ENCODE results near the gene RFXAP.
"Not testable (repeated sequence)": the region's sequence is repeated elsewhere in the genome, so short reads cannot be mapped to it uniquely, and the experiment has no call there.

Gene RFXAP, protein sequence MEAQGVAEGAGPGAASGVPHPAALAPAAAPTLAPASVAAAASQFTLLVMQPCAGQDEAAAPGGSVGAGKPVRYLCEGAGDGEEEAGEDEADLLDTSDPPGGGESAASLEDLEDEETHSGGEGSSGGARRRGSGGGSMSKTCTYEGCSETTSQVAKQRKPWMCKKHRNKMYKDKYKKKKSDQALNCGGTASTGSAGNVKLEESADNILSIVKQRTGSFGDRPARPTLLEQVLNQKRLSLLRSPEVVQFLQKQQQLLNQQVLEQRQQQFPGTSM

DNA sequence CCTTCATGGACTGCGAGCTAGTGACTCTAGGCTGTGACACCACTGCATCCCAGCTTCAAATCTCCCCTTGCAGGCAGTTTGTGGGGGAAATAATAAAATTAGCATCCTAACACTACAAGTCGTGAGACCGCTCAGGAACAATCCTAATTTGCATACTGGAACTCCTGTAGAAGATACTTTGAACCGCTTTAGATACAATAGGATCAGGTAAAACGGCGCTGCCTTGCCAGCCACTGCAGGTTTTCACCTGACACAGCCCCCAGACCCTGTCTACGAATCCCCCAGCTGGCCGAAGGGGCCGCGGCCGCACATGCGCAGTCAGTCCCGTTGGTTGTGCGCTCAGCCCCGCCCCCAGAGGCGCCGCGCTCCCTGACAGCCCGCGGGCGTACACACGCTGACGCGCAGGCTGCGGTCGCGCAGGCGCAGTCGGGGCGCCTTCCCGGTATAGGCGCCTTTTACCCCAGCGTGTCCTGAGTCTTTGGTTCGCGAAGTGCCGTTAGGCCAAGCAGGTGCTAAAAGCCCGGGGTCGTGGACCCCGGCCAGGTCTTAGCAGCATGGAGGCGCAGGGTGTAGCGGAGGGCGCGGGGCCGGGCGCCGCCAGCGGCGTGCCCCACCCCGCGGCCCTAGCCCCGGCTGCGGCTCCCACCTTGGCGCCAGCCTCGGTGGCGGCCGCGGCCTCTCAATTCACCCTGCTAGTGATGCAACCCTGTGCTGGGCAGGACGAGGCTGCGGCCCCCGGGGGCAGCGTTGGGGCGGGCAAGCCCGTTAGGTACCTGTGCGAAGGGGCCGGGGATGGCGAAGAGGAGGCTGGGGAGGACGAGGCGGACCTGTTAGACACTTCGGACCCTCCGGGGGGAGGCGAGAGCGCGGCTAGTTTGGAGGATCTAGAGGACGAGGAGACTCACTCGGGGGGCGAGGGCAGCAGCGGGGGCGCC is at the start of gene RFXAP:
TSS of gene RFXAP (plus strand) at position 419 of the 935 bp plus-strand sequence. CDS start at position 555, 136 bp downstream.
- peak; percentile 88 to 95 for DNase-seq (ENCODE audit: low spot score in 2 of 2)
- peak; percentile 90 for ATAC-seq
- H3K4me1 Mint-ChIP-seq, result peaks cover 37% of the 10 kb centered on the region
- peak within 1 kb of the TSS; percentile 96 for H3K27ac Mint-ChIP-seq
- H3K4me3 Mint-ChIP-seq, result peak within 1 kb of the TSS; percentile 89
- H3K9me3 Mint-ChIP-seq, result no peaks in the 10 kb centered on the region
- H3K36me3 Mint-ChIP-seq, result peaks cover 34% of the 10 kb centered on the region

DNA sequence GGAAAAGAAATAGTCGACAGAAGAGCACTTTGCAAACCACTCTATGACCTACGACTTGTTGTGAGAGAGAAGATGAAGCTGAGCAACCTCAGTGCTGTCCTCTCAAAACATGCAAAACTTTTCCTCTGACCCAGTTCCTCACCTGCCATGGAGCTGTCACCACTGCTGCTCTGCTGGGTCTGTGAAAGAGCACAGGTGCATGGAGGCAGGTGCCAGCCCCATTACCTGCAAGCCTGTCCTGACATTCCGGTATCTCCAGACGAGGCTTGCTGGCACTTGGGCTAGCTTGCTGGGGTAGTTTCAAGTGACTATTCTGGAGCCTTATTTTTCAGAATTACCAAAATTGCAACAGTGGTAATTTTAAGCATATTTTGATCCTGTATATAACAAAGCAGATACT is 49.5 kb upstream of the RFXAP start:
- Mint-ChIP-seq H3K36me3 (no peaks in the 10 kb centered on the region), H3K9me3 (peaks cover 2% of the 10 kb centered on the region), H3K4me3 (no peak overlapping the region), H3K27ac (no peak overlapping the region), H3K4me1 (no peaks in the 10 kb centered on the region)
- ATAC-seq, result no peak
- DNase-seq (ENCODE audit: low spot score in 2 of 2), result no peak

DNA sequence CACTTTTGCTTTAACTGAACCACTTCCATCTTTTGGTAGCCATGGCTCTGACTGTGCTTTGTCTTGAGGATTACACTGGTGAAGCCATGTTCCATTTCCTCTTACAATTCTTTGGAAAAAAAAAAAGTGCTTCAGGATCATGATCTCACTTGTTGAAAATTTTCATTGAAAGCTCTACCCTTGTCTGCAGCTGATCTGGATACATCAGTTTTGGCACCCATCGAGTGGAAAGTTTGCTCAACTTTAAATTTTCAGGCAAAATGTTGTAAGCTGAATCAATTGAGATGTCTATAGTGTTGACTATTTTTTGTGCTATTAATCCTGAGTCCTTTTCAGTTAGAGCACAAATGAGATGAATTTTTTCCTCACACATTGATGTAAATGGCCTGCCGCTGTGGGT is 48.3 kb upstream of the RFXAP start:
- H3K9me3 Mint-ChIP-seq, result peaks cover 2% of the 10 kb centered on the region
- no peak overlapping the region for H3K27ac Mint-ChIP-seq
- DNase-seq (ENCODE audit: low spot score in 2 of 2) (no peak), ATAC-seq (no peak)
- no peaks in the 10 kb centered on the region for H3K4me1 Mint-ChIP-seq
- H3K4me3 Mint-ChIP-seq, result no peak overlapping the region
- no peaks in the 10 kb centered on the region for H3K36me3 Mint-ChIP-seq

DNA sequence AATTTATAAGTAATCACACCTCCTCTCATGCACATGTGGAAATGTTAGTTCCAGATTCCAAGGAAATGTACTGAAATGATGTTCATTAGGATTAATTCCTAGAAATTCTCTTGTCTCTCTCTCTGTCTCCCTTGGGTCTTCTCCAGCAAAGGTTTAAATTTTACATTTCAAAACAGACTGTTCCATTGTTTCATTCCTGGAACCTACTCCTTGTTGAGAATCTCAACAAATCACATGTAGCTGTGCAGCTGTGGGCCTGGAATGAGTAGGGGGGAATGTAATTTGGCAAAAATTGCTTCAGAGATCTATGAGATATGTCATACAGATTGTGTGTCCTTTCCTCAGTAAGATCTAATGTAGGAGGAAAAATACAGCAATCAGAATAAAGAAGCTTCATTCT is 46.2 kb upstream of the RFXAP start:
- Mint-ChIP-seq H3K27ac (no peak overlapping the region), H3K4me3 (no peak overlapping the region), H3K4me1 (no peaks in the 10 kb centered on the region), H3K36me3 (no peaks in the 10 kb centered on the region), H3K9me3 (no peaks in the 10 kb centered on the region)
- ATAC-seq (no peak), DNase-seq (ENCODE audit: low spot score in 2 of 2) (no peak)

DNA sequence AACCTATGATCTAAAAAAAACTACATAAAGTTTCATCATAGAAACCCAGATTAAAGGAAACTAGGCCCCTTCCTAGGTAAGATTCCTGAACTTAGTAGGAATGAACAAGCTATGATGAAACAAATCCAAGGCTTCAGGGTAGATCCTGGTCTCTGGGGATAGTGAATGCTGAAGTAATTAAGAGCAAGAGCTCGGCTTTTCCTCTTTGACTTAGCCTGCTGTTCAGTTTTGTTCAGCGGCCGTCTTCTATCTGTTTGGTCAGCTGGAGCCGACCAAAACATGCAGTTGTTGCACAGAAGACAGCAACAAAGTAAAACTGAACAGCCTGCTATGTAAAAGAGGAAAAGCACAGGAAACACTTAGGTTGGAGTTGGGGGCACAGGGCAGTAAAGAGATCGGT is 44.1 kb upstream of the RFXAP start:
- H3K9me3 Mint-ChIP-seq, result no peaks in the 10 kb centered on the region
- no peak for ATAC-seq
- H3K36me3 Mint-ChIP-seq, result no peaks in the 10 kb centered on the region
- no peak for DNase-seq (ENCODE audit: low spot score in 2 of 2)
- H3K27ac Mint-ChIP-seq, result no peak overlapping the region
- H3K4me1 Mint-ChIP-seq, result no peaks in the 10 kb centered on the region
- H3K4me3 Mint-ChIP-seq, result no peak overlapping the region

DNA sequence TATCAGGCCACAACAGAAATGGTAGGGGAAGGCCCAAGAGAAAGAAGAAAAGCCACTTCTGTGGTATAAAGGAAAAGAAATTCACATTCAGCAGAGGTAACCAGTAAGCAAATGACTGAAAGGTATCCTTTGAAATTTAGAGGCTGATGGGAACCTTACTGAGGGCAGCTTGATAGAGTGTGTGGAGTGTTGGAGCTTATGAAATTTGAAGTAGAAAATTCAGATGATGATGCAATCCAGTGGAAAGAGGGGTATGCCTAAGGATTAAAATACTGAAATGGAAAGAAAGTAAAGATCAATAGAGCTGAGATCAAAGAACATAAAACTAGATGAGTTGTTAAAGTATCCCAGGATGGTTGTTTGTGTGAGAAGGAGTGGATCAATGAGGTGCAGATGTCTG is 42.8 kb upstream of the RFXAP start:
- no peak overlapping the region for H3K27ac Mint-ChIP-seq
- ATAC-seq, result no peak
- no peak overlapping the region for H3K4me3 Mint-ChIP-seq
- DNase-seq (ENCODE audit: low spot score in 2 of 2), result no peak
- no peaks in the 10 kb centered on the region for H3K36me3 Mint-ChIP-seq
- H3K4me1 Mint-ChIP-seq, result no peaks in the 10 kb centered on the region
- no peaks in the 10 kb centered on the region for H3K9me3 Mint-ChIP-seq

DNA sequence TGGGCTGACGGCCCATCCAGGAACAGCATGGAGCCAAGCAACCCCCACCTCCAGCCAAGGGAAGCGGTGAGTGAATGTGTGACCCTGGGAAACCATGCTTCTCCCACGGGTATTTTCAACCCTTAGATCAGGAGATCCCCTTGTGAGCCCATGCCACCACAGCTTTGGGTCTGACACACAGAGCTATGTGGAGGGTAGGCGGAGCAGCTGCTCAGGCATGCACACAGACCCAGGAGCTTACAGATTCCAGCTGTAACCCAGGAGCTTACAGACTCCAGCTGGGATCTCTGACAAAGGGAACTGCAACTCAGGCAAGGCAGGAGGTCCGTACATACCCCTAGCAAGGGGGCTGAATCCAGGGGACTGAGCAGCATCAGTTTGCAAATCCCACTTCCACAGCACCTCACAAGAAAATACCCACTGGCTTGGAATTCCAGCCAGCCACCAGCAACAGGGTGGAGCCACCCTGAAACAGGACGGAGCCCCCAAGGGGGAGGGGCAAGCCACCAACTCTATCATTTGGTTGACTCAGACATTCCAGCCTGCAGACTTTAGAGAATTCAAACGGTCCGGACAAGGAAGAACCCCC is 40.8 kb upstream of the RFXAP start:
- ATAC-seq (peak; percentile 25), DNase-seq (ENCODE audit: low spot score in 2 of 2) (no peak)
- no peaks in the 10 kb centered on the region for H3K4me1 Mint-ChIP-seq
- H3K36me3 Mint-ChIP-seq, result no peaks in the 10 kb centered on the region
- no peaks in the 10 kb centered on the region for H3K9me3 Mint-ChIP-seq
- no peak overlapping the region for H3K27ac Mint-ChIP-seq
- no peak overlapping the region for H3K4me3 Mint-ChIP-seq

DNA sequence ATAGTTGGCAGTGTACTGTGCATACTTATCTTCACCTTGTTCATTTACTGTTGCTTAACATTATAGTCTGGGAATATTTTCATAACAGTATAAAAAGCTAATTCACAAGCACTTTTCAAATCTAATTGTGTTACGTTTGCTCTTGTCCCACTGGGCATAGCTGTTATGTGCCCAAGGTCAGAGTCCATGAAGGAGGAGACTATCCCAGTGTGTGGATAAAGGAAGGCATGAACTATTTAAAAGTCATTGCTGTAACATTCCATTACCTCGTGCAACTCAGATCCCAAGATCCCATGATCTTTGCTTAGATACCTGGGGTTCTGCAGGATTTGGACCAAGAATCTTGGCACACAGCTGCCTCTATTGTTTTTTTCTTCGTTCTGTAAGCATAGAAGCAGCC is 35.1 kb upstream of the RFXAP start:
- ATAC-seq, result no peak

DNA sequence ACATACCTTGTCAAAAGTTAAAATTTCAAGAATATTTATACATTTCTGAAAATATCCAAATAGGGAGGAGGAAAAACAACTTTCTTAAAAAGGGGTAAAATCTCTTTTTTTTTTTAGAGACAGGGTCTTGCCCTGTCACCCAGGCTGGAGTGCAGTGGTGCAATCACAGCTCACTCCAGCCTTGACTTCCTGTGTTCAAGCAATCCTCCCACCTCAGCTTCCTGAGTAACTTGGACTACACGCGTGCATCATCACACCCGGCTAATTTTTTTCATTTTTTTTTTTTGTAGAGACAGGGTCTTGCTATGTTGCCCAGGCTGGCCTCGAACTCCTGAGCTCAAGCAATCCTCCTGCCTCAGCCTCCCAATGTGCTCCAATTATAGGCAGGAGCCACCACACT is 32.8 kb upstream of the RFXAP start:
- H3K27ac Mint-ChIP-seq; DNase-seq (ENCODE audit: low spot score in 2 of 2); H3K4me1 Mint-ChIP-seq; H3K36me3 Mint-ChIP-seq; H3K4me3 Mint-ChIP-seq; ATAC-seq; H3K9me3 Mint-ChIP-seq: not testable (repeated sequence)

More for the DNA sequence above, 35.1 kb upstream of the RFXAP start:
- Mint-ChIP-seq H3K4me1 (no peaks in the 10 kb centered on the region), H3K9me3 (no peaks in the 10 kb centered on the region), H3K36me3 (no peaks in the 10 kb centered on the region), H3K27ac (no peak overlapping the region), H3K4me3 (no peak overlapping the region)
- DNase-seq (ENCODE audit: low spot score in 2 of 2), result no peak

DNA sequence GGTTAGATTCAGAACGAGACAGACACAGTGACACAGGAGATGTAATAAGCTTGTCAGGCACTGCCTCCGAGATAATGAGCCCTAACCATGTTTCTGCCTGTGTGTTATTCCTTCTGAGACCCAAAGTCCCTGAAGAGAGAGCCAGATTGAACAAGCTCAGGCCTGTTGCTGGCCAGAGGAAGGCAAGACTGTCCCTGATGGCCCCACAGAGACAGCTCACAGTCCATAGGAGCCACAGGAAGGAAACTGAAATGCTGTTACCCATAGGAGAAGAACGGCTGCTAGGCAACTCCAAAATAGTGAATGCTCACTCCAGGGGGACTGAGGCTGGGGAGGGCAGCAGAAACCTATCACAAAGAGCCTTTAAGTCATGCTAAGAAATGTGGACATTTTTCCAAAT is 31.8 kb upstream of the RFXAP start:
- ATAC-seq, result no peak
- H3K4me1 Mint-ChIP-seq, result no peaks in the 10 kb centered on the region
- no peaks in the 10 kb centered on the region for H3K9me3 Mint-ChIP-seq
- H3K27ac Mint-ChIP-seq, result no peak overlapping the region
- H3K36me3 Mint-ChIP-seq, result no peaks in the 10 kb centered on the region
- DNase-seq (ENCODE audit: low spot score in 2 of 2), result no peak
- no peak overlapping the region for H3K4me3 Mint-ChIP-seq

DNA sequence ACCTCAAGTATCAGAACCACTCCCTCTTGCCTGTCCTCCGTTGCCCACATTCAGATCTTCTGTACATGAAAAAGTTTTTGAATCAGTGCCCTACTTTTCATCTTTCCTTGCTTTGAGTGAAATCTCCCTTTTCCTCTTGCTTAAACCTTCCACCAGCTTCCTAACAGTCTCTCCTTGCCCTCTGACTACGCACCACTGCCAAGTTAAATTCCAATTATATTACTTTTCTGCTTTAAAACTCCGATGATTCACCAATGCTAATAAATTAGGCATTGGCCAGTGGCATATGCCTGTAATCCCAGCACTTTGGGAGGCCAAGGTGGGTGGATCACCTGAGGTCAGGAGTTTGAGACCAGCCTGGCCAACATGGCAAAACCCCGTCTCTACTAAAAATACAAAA is 30.7 kb upstream of the RFXAP start:
- Mint-ChIP-seq H3K36me3 (no peaks in the 10 kb centered on the region), H3K4me1 (no peaks in the 10 kb centered on the region), H3K9me3 (no peaks in the 10 kb centered on the region), H3K4me3 (no peak overlapping the region), H3K27ac (no peak overlapping the region)
- DNase-seq (ENCODE audit: low spot score in 2 of 2) (no peak), ATAC-seq (no peak)

DNA sequence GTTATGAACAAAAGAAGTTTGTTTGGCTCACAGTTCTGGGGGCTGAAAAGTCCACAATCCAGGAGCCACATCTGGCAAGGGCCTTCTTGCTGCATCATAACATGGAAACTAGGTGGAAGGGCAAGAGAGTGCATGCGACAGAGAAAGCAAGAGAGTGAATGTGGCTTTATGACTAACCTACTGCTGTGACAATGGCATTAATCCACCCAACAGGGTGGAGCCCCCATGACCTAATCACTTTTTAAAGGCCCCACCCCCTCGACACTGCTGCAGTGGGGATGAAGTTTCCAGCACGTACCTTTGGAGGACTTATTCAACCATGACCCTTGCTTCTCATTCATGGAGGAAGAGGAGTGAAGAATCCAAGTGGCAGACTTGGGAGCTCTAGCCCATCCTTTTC is 30.0 kb upstream of the RFXAP start:
- ATAC-seq (peak; percentile 44), DNase-seq (ENCODE audit: low spot score in 2 of 2) (no peak)
- H3K4me3 Mint-ChIP-seq, result no peak overlapping the region
- H3K36me3 Mint-ChIP-seq, result no peaks in the 10 kb centered on the region
- no peaks in the 10 kb centered on the region for H3K9me3 Mint-ChIP-seq
- H3K4me1 Mint-ChIP-seq, result no peaks in the 10 kb centered on the region
- H3K27ac Mint-ChIP-seq, result no peak overlapping the region

DNA sequence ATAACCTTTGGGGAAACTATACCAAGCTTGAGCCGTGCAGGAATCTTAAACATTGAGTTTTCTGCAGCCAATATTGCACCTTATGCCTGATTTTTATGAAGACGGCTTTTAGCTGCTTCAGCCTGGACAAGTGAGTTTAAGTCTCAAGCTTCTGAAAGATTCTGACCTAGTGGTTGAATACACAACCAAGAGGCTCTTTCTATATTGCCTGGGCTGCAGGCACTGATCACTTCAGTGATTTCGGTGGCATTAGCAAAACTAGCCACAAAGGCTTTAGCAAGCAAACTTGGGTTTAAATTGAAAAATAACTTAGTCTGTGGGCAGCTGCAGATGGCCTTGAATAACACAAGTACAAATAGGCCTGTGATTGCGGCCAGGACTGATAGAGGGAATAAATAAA is 29.3 kb upstream of the RFXAP start:
- Mint-ChIP-seq H3K27ac (no peak overlapping the region), H3K9me3 (no peaks in the 10 kb centered on the region), H3K36me3 (no peaks in the 10 kb centered on the region), H3K4me3 (no peak overlapping the region), H3K4me1 (no peaks in the 10 kb centered on the region)
- ATAC-seq, result no peak
- DNase-seq (ENCODE audit: low spot score in 2 of 2), result no peak

DNA sequence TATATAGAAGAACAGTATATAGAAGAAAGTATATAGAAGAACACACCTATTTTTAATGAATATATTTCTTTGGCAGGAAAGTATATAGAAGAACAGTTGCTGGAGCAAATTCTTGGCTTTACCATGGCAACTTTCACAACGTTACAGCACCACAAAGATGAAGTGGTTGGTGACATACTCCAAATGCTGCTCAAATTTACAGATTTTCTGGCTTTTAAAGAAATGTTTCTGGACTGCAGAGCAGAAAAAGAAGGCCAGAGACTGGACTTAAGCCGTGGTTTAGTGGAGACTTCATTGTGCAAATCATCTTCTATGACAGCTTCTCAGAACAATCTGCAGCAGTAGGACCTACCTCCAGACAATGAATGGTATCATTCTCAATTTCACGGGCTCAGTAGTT is 24.3 kb upstream of the RFXAP start:
- DNase-seq (ENCODE audit: low spot score in 2 of 2), result no peak
- Mint-ChIP-seq H3K4me3 (no peak overlapping the region), H3K27ac (no peak overlapping the region), H3K36me3 (no peaks in the 10 kb centered on the region), H3K9me3 (no peaks in the 10 kb centered on the region), H3K4me1 (no peaks in the 10 kb centered on the region)
- no peak for ATAC-seq

DNA sequence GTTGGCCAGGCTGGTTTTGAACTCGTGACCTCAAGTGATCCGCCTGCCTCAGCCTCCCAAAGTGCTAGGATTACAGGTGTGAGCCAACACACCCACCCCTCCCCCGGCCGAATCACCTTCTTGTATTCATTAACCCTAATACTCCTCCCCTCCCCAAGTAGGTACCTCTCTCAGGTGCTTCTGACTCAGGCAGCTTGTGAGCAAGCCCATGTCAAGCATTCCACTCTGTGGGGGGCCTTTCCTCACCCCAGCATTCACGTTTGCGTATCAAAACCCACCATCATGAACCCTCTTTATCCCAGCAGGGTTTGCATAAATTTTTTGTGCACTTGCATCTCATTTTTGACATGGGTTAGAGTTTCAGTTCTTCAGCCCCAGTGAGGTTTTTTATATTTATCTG is 23.6 kb upstream of the RFXAP start:
- H3K4me3 Mint-ChIP-seq, result no peak overlapping the region
- H3K36me3 Mint-ChIP-seq, result no peaks in the 10 kb centered on the region
- H3K4me1 Mint-ChIP-seq, result no peaks in the 10 kb centered on the region
- H3K27ac Mint-ChIP-seq, result no peak overlapping the region
- ATAC-seq (no peak), DNase-seq (ENCODE audit: low spot score in 2 of 2) (no peak)
- H3K9me3 Mint-ChIP-seq, result no peaks in the 10 kb centered on the region

DNA sequence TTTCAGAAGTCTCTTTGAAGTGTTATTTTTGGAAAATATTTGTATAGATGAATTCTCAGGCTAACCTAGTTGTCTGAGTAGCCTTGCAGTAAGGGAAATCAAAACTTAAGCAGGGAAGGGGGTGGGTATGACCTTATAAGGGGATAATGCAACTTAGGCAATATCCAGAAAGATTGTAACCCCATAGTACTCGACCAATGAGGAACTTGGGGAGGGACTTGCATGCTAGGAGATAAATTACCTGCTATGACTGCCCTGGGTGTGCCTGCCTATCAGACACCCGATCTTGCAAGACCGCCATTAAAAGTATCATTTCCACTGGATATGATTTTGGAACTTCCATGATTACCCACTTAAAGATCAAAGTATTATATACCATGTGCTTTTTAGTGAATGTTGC is 23.0 kb upstream of the RFXAP start:
- Mint-ChIP-seq H3K36me3 (no peaks in the 10 kb centered on the region), H3K4me3 (no peak overlapping the region), H3K9me3 (no peaks in the 10 kb centered on the region), H3K27ac (no peak overlapping the region), H3K4me1 (no peaks in the 10 kb centered on the region)
- ATAC-seq (no peak), DNase-seq (ENCODE audit: low spot score in 2 of 2) (no peak)
